Heart right ventricle (tissue), 16 donors: ENCODE results near the gene UCHL5. TPM values are rescaled to one million over a fixed set of nuclear protein-coding genes. Genes with fewer than 3 reads are reported as not detected.
A peak's percentile ranks its signal among the peaks of the same experiment; 100 is the strongest.

Source experiments
- ATAC-seq, 8 donors: fragments of 200-7000 bp; cut with Tn5 transposase; one replicate each; pipeline ENCODE4 v1.9.1; 2020; ENCODE audit warnings: mild to moderate bottlenecking in 8 of 8, moderate library complexity in 8 of 8, moderate number of reproducible peaks in 1 of 8
- DNase-seq, 2 donors: peaks; one replicate each; pipeline ENCODE4 v3.0.0-alpha.2; 2020
- H3K27ac ChIP-seq, 10 donors: fragments of 200-600 bp; sonication (generic) in 2 of 10; one replicate each; pipeline versions ENCODE4 v1.5.0 to v1.8.0; 2020 to 2022; ENCODE audit warnings: mild to moderate bottlenecking in 3 of 10
- H3K27me3 ChIP-seq, 7 donors: fragments of 200-600 bp; one replicate each; pipeline ENCODE4 v1.8.0; 2021 to 2022; ENCODE audit warnings: mild to moderate bottlenecking in 2 of 7
- H3K36me3 ChIP-seq, 9 donors: fragments of 200-600 bp; sonication (generic) in 1 of 9; one replicate each; pipeline versions ENCODE4 v1.5.0 to v1.8.0; 2020 to 2022; ENCODE audit warnings: mild to moderate bottlenecking in 2 of 9
- H3K4me1 ChIP-seq, 9 donors: fragments of 200-600 bp; sonication (generic) in 1 of 9; one replicate each; pipeline versions ENCODE4 v1.5.0 to v1.8.0; 2020 to 2022; ENCODE audit warnings: mild to moderate bottlenecking in 4 of 9
- H3K4me3 ChIP-seq, 10 donors: fragments of 200-600 bp; sonication (generic) in 2 of 10; one replicate each; pipeline versions ENCODE4 v1.5.0 to v1.8.0; 2020 to 2022; ENCODE audit warnings: mild to moderate bottlenecking in 7 of 10, moderate library complexity in 2 of 10
- H3K9me3 ChIP-seq, 11 donors: fragments of 200-600 bp in 10 of 11; sonication (generic) in 2 of 11; one replicate each; pipeline versions ENCODE4 v1.5.0 to v1.8.0; 2013 to 2022; ENCODE audit warnings: mild to moderate bottlenecking in 2 of 11, control low read depth in 1 of 11, moderate library complexity in 1 of 11
- CTCF ChIP-seq, 9 donors: fragments of 200-600 bp; sonication (generic) in 2 of 9; IDR thresholded peaks; one replicate each; pipeline versions ENCODE4 v1.5.0 to v1.8.0; 2021 to 2022; ENCODE audit warnings: antibody characterized with exemption in 9 of 9, mild to moderate bottlenecking in 5 of 9, moderate library complexity in 1 of 9
- WGBS, 2 donors: extraction: QIAGEN DNeasy Blood & Tissue Kit; methylation state at CpG; one replicate each; pipeline ENCODE4 v1.1.7; 2013; ENCODE audit warnings: inconsistent platforms in 1 of 2; 5-methylcytosine and 5-hydroxymethylcytosine counted together
- intact Hi-C, 10 donors: fragments of 100-400 bp; cut with DNase I; formaldehyde crosslinking; loops; one replicate each; pipeline versions ENCODE4 v1.11.1 to v1.14.2; 2022
- polyA plus RNA-seq, 2 donors: library from polyadenylated mRNA; stranded (reverse); fragments of 200-250 nt; gene quantifications; one replicate each; pipeline ENCODE4 v1.2.3, GENCODE V29; 2013
- total RNA-seq, 10 donors: library from RNA; stranded (reverse); fragmentation: NEBNext Ultra II Directional in 3 of 10; extraction: Animal tissue kit (Norgen Biotek cat#: 25700) in 3 of 10; gene quantifications; one replicate each; pipeline versions ENCODE4 v1.2.1 to v1.2.4, GENCODE V29; 2021 to 2023
- donor health status: Arrhythmogenic right ventricular cardiomyopathy.
- donor health status: ischemic (EF 13 %, LVEDD 7.1; RV severe dilation, severe dysfunction).
- donor health status: healthy with polysubstance abuse.
- donor health status: DM: no; HTN: yes; CAD: no.
- donor health status: DM: no; HTN: no; CAD: no.
- donor health status: ischemic (EF 25% LVEDD 6.9; RV normal size, moderate dysfunction).
- donor health status: ischemic (EF 25% LVEDD 5.7; RV mildly dilated, moderate dysfunction).
- donor health status: healthy.
- donor health status: DM: yes; HTN: yes; CAD: no.
- donor health status: Ischemic cardiomyopathy.
- donor health status: ischemic (EF 35%, LVEDD 5.7; RV mildly dilated, moderate dysfunction).
- donor health status: nonischemic (EF 11% LVEDD 7.7; RV severe dilation, severe dysfunction).
- donor health status: DM: yes; HTN: yes; CAD: no.
- donor health status: PGD.
- donor health status: ischemic (EF 29% LVEDD 5.4; RV normal size, mild dysfunction).
- donor health status: nonischemic (EF 23%, LVEDD 6.1; RV moderate dilation, normal function).

The UCHL5 gene
- total and polyA plus RNA-seq, 12 donors = 13.3 to 45.2 (median 34.9) TPM

GRCh38 chr1:193077991-193078390 lies 18.8 kb upstream of the UCHL5 start:
- Histone ChIP-seq H3K4me3 (no peak overlapping the region), H3K27me3 (no peaks in the 10 kb centered on the region), H3K4me1 (no peaks in the 10 kb centered on the region), H3K27ac (no peak overlapping the region), H3K36me3 (peaks cover 0 to 86% (median 38%) of the 10 kb centered on the region in 9 donors), H3K9me3 (peaks cover 0 to 7% (median 0%) of the 10 kb centered on the region in 11 donors)
- ATAC-seq = no peak
- intact Hi-C loops = no loop called here
- TF ChIP-seq CTCF (IDR thresholded peaks at IDR 0.05) = no peak
- no peak for DNase-seq

- intact Hi-C loops = no loop called here
- Histone ChIP-seq H3K4me3 (no peak overlapping the region), H3K36me3 (peaks cover 0 to 37% (median 0%) of the 10 kb centered on the region in 9 donors), H3K27ac (peak overlapping the region in 4 of 10 donors; percentile 18 to 55 (median 42)), H3K4me1 (peaks cover 3 to 33% (median 22%) of the 10 kb centered on the region in 9 donors), H3K9me3 (no peaks in the 10 kb centered on the region), H3K27me3 (no peaks in the 10 kb centered on the region)
- no peak for TF ChIP-seq CTCF (IDR thresholded peaks at IDR 0.05)
- WGBS, 2 donors = 53 to 60% methylated on average over 5 of the region's 5 CpGs
- DNase-seq (no peak), ATAC-seq (peak in 1 of 8 donors; percentile 33)
Observed at GRCh38 chr1:193070942-193071341, 11.8 kb upstream of the UCHL5 start.

GRCh38 chr1:193070386-193070753 lies 11.2 kb upstream of the UCHL5 start:
- no peak for TF ChIP-seq CTCF (IDR thresholded peaks at IDR 0.05)
- DNase-seq (no peak), ATAC-seq (peak in 2 of 8 donors; percentile 24 to 25)
- H3K36me3 ChIP-seq = peaks cover 0 to 32% (median 0%) of the 10 kb centered on the region in 9 donors
- intact Hi-C loops = no loop called here
- no peak overlapping the region for H3K4me3 ChIP-seq
- H3K27me3 ChIP-seq = no peaks in the 10 kb centered on the region
- WGBS, 2 donors = 57% methylated on average over 2 of the region's 2 CpGs
- no peaks in the 10 kb centered on the region for H3K9me3 ChIP-seq
- peaks cover 3 to 36% (median 22%) of the 10 kb centered on the region in 9 donors for H3K4me1 ChIP-seq
- H3K27ac ChIP-seq = peak overlapping the region in 4 of 10 donors; percentile 18 to 55 (median 29)

- 87 to 93% methylated on average over 4 of the region's 4 CpGs for WGBS, 2 donors
- peaks cover 3 to 37% (median 22%) of the 10 kb centered on the region in 9 donors for H3K4me1 ChIP-seq
- intact Hi-C loops = loop anchor here in 3 of 10 donors (5.0 kb wide), 1 partner anchor 32 kb away; no protein-coding TSS in a partner anchor
- H3K9me3 ChIP-seq = no peaks in the 10 kb centered on the region
- peaks cover 0 to 30% (median 0%) of the 10 kb centered on the region in 9 donors for H3K36me3 ChIP-seq
- H3K27ac ChIP-seq = peak overlapping the region in 2 of 10 donors; percentile 23 to 55
- no peak overlapping the region for H3K4me3 ChIP-seq
- no peaks in the 10 kb centered on the region for H3K27me3 ChIP-seq
- ATAC-seq (no peak), DNase-seq (no peak)
- peak in 2 of 9 donors; percentile 7 to 20 for TF ChIP-seq CTCF (IDR thresholded peaks at IDR 0.05)
Observed at GRCh38 chr1:193069748-193070385, 10.7 kb upstream of the UCHL5 start.
